ENCODE measurements around the gene WIPF2.
A peak's percentile ranks its signal among the peaks of the same experiment; 100 is the strongest.
"Not testable (repeated sequence)": the region's sequence is repeated elsewhere in the genome, so short reads cannot be mapped to it uniquely, and the experiment has no call there.

The WIPF2 gene

GRCh38 chr17:40304552-40304863 is 85.4 kb downstream of the WIPF2 start:
- H3K4me3 ChIP-seq (ENCODE audit: low read length in 2 of 2); H3K14ac ChIP-seq (ENCODE audit: low read length); H3K27me3 ChIP-seq (ENCODE audit: control insufficient read depth in 3 of 3, insufficient read depth in 3 of 3, low read depth in 1 of 3, low read length in 3 of 3); H3K9me3 ChIP-seq (replicated peaks in 1 of 2; ENCODE audit: control insufficient read depth in 2 of 2, insufficient read depth in 1 of 2, low read depth in 1 of 2, low read length in 2 of 2); H4K8ac ChIP-seq (ENCODE audit: low read depth, low read length); H2BK120ac ChIP-seq (ENCODE audit: low read depth, low read length); H2AK5ac ChIP-seq (ENCODE audit: low read depth, low read length); H2BK15ac ChIP-seq (ENCODE audit: low read length); H3K18ac ChIP-seq (ENCODE audit: low read length); H3K4me2 ChIP-seq (ENCODE audit: insufficient read depth, low read length, poor library complexity, severe bottlenecking); H3K4ac ChIP-seq (ENCODE audit: low read length); H2BK12ac ChIP-seq (ENCODE audit: low read length); H2BK5ac ChIP-seq (ENCODE audit: low read length); H2AFZ ChIP-seq (ENCODE audit: low read length); H3K23ac ChIP-seq (ENCODE audit: low read depth, low read length, poor library complexity); H3K79me1 ChIP-seq (ENCODE audit: low read depth, low read length); H3K9ac ChIP-seq (ENCODE audit: low read depth, low read length, poor library complexity); DNase-seq (ENCODE audit: low spot score); H4K91ac ChIP-seq (ENCODE audit: low read depth, low read length, poor library complexity); H3K27ac ChIP-seq (replicated peaks; ENCODE audit: low read length): not testable (repeated sequence)
- Histone ChIP-seq H3K36me3 (replicated peaks in 1 of 2; ENCODE audit: control insufficient read depth in 2 of 2, insufficient read depth in 2 of 2, low read length in 2 of 2) (peaks cover 19 to 51% of the 10 kb centered on the region in 2 donors), H3K4me1 (ENCODE audit: control insufficient read depth in 2 of 2, insufficient read depth in 1 of 2, low read depth in 1 of 2, low read length in 2 of 2) (peaks cover 19 to 26% of the 10 kb centered on the region in 2 donors)
- no CpG with 5 or more reads among the region's 5 CpGs for WGBS, 2 donors (ENCODE audit: extremely low coverage in 2 of 2, insufficient read length in 2 of 2, insufficient replicate concordance in 1 of 2)

GRCh38 chr17:40304866-40305265 is 85.8 kb downstream of the WIPF2 start:
- not testable (repeated sequence) for H2AFZ ChIP-seq (ENCODE audit: low read length); H2BK5ac ChIP-seq (ENCODE audit: low read length); H3K4me3 ChIP-seq (ENCODE audit: low read length in 2 of 2); H3K18ac ChIP-seq (ENCODE audit: low read length); H3K23ac ChIP-seq (ENCODE audit: low read depth, low read length, poor library complexity); H2AK5ac ChIP-seq (ENCODE audit: low read depth, low read length); H3K27ac ChIP-seq (replicated peaks; ENCODE audit: low read length); H2BK15ac ChIP-seq (ENCODE audit: low read length); H2BK12ac ChIP-seq (ENCODE audit: low read length); H4K91ac ChIP-seq (ENCODE audit: low read depth, low read length, poor library complexity); H3K9ac ChIP-seq (ENCODE audit: low read depth, low read length, poor library complexity); H3K9me3 ChIP-seq (replicated peaks in 1 of 2; ENCODE audit: control insufficient read depth in 2 of 2, insufficient read depth in 1 of 2, low read depth in 1 of 2, low read length in 2 of 2); H2BK120ac ChIP-seq (ENCODE audit: low read depth, low read length); H3K79me1 ChIP-seq (ENCODE audit: low read depth, low read length); H3K27me3 ChIP-seq (ENCODE audit: control insufficient read depth in 3 of 3, insufficient read depth in 3 of 3, low read depth in 1 of 3, low read length in 3 of 3); H4K8ac ChIP-seq (ENCODE audit: low read depth, low read length); DNase-seq (ENCODE audit: low spot score); H3K4me2 ChIP-seq (ENCODE audit: insufficient read depth, low read length, poor library complexity, severe bottlenecking); H3K14ac ChIP-seq (ENCODE audit: low read length); H3K4ac ChIP-seq (ENCODE audit: low read length)
- no CpG with 5 or more reads among the region's 5 CpGs for WGBS, 2 donors (ENCODE audit: extremely low coverage in 2 of 2, insufficient read length in 2 of 2, insufficient replicate concordance in 1 of 2)
- H3K36me3 ChIP-seq (replicated peaks in 1 of 2; ENCODE audit: control insufficient read depth in 2 of 2, insufficient read depth in 2 of 2, low read length in 2 of 2), result peaks cover 18 to 48% of the 10 kb centered on the region in 2 donors
- peaks cover 20 to 27% of the 10 kb centered on the region in 2 donors for H3K4me1 ChIP-seq (ENCODE audit: control insufficient read depth in 2 of 2, insufficient read depth in 1 of 2, low read depth in 1 of 2, low read length in 2 of 2)

GRCh38 chr17:40306395-40306794 is 87.3 kb downstream of the WIPF2 start:
- Histone ChIP-seq H4K91ac (ENCODE audit: low read depth, low read length, poor library complexity) (no peak overlapping the region), H3K36me3 (replicated peaks in 1 of 2; ENCODE audit: control insufficient read depth in 2 of 2, insufficient read depth in 2 of 2, low read length in 2 of 2) (peaks cover 9 to 34% of the 10 kb centered on the region in 2 donors), H2BK120ac (ENCODE audit: low read depth, low read length) (no peak overlapping the region), H3K27me3 (ENCODE audit: control insufficient read depth in 3 of 3, insufficient read depth in 3 of 3, low read depth in 1 of 3, low read length in 3 of 3) (no peaks in the 10 kb centered on the region), H4K8ac (ENCODE audit: low read depth, low read length) (no peak overlapping the region), H3K23ac (ENCODE audit: low read depth, low read length, poor library complexity) (no peak overlapping the region), H2BK12ac (ENCODE audit: low read length) (no peak overlapping the region), H2BK5ac (ENCODE audit: low read length) (no peak overlapping the region), H3K4me1 (ENCODE audit: control insufficient read depth in 2 of 2, insufficient read depth in 1 of 2, low read depth in 1 of 2, low read length in 2 of 2) (peaks cover 20 to 27% of the 10 kb centered on the region in 2 donors), H3K4ac (ENCODE audit: low read length) (no peak overlapping the region), H2AFZ (ENCODE audit: low read length) (no peak overlapping the region), H3K27ac (replicated peaks; ENCODE audit: low read length) (peak overlapping the region; percentile 47), H3K14ac (ENCODE audit: low read length) (no peak overlapping the region), H3K79me1 (ENCODE audit: low read depth, low read length) (no peaks in the 10 kb centered on the region), H3K9ac (ENCODE audit: low read depth, low read length, poor library complexity) (no peak overlapping the region), H2BK15ac (ENCODE audit: low read length) (no peak overlapping the region), H3K4me2 (ENCODE audit: insufficient read depth, low read length, poor library complexity, severe bottlenecking) (no peak overlapping the region), H3K9me3 (replicated peaks in 1 of 2; ENCODE audit: control insufficient read depth in 2 of 2, insufficient read depth in 1 of 2, low read depth in 1 of 2, low read length in 2 of 2) (no peaks in the 10 kb centered on the region), H3K4me3 (ENCODE audit: low read length in 2 of 2) (no peak overlapping the region), H3K18ac (ENCODE audit: low read length) (no peak overlapping the region), H2AK5ac (ENCODE audit: low read depth, low read length) (no peak overlapping the region)
- DNase-seq (ENCODE audit: low spot score), result no peak
- no CpG with 5 or more reads among the region's 2 CpGs for WGBS, 2 donors (ENCODE audit: extremely low coverage in 2 of 2, insufficient read length in 2 of 2, insufficient replicate concordance in 1 of 2)

DNA sequence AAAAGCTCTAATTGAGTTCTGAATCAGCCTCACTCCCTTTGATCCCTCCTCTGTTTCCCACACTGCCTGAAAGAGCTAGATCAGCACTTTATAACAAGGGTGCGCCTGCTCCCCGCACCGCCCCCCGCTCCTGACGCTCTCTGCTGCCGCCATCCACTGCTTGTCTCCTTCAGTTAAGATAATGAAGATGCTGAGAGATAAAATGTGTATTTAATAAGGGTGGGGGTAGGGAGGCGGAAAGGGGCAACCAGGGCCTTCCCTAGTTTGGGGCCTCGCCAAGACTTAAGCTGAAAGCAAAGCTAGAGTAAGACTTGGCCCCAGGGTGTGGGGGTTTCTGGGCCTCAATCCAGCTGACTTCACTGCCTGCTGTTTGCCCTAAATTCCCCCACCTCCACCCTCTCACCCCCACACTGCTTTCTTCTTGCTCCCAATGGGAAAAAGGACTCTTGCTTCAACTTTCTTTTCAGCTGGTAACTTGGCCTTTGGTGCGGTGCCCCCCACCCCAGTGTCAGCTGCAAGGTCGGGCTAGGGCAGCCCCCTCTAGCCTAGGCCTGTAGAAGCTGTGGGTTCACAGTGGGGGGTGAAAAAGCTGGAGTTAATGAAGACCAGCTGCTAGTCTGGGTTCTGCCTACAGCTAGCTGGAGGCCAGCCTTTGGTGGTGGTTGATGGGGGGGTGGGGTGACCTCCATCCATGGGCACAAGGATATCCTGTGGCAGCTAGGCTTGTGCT is 88.1 kb downstream of the WIPF2 start:
- H3K14ac ChIP-seq (ENCODE audit: low read length), result no peak overlapping the region
- peak overlapping the region; percentile 19 for H3K4me2 ChIP-seq (ENCODE audit: insufficient read depth, low read length, poor library complexity, severe bottlenecking)
- H3K9ac ChIP-seq (ENCODE audit: low read depth, low read length, poor library complexity), result no peak overlapping the region
- H3K27ac ChIP-seq (replicated peaks; ENCODE audit: low read length), result peak overlapping the region; percentile 47
- peak overlapping the region; percentile 39 for H2AFZ ChIP-seq (ENCODE audit: low read length)
- H3K4me1 ChIP-seq (ENCODE audit: control insufficient read depth in 2 of 2, insufficient read depth in 1 of 2, low read depth in 1 of 2, low read length in 2 of 2), result peaks cover 20 to 27% of the 10 kb centered on the region in 2 donors
- no peaks in the 10 kb centered on the region for H3K9me3 ChIP-seq (replicated peaks in 1 of 2; ENCODE audit: control insufficient read depth in 2 of 2, insufficient read depth in 1 of 2, low read depth in 1 of 2, low read length in 2 of 2)
- no peaks in the 10 kb centered on the region for H3K79me1 ChIP-seq (ENCODE audit: low read depth, low read length)
- H2BK12ac ChIP-seq (ENCODE audit: low read length), result no peak overlapping the region
- no peak overlapping the region for H2BK15ac ChIP-seq (ENCODE audit: low read length)
- peaks cover 9 to 26% of the 10 kb centered on the region in 2 donors for H3K36me3 ChIP-seq (replicated peaks in 1 of 2; ENCODE audit: control insufficient read depth in 2 of 2, insufficient read depth in 2 of 2, low read length in 2 of 2)
- H3K18ac ChIP-seq (ENCODE audit: low read length), result no peak overlapping the region
- WGBS, 2 donors (ENCODE audit: extremely low coverage in 2 of 2, insufficient read length in 2 of 2, insufficient replicate concordance in 1 of 2), result no CpG with 5 or more reads among the region's 10 CpGs
- H3K23ac ChIP-seq (ENCODE audit: low read depth, low read length, poor library complexity), result no peak overlapping the region
- no peak overlapping the region for H2BK120ac ChIP-seq (ENCODE audit: low read depth, low read length)
- no peak for DNase-seq (ENCODE audit: low spot score)
- H4K91ac ChIP-seq (ENCODE audit: low read depth, low read length, poor library complexity), result no peak overlapping the region
- no peak overlapping the region for H4K8ac ChIP-seq (ENCODE audit: low read depth, low read length)
- no peak overlapping the region for H3K4ac ChIP-seq (ENCODE audit: low read length)
- no peaks in the 10 kb centered on the region for H3K27me3 ChIP-seq (ENCODE audit: control insufficient read depth in 3 of 3, insufficient read depth in 3 of 3, low read depth in 1 of 3, low read length in 3 of 3)
- H2AK5ac ChIP-seq (ENCODE audit: low read depth, low read length), result no peak overlapping the region
- H3K4me3 ChIP-seq (ENCODE audit: low read length in 2 of 2), result no peak overlapping the region
- H2BK5ac ChIP-seq (ENCODE audit: low read length), result no peak overlapping the region
